Right lobe of liver (tissue), 6 donors: ENCODE measurements around the gene WTIP. TPM values are rescaled to one million over a fixed set of nuclear protein-coding genes. Genes with fewer than 3 reads are reported as not detected.

Experiments used
- ATAC-seq, 4 donors: fragments of 200-7000 bp; cut with Tn5 transposase; one replicate each; pipeline ENCODE4 v1.9.1; 2020; ENCODE audit warnings: mild to moderate bottlenecking in 4 of 4, moderate library complexity in 4 of 4
- DNase-seq, 3 donors: peaks; one replicate each; pipeline ENCODE4 v3.0.0-alpha.2; 2020
- H3K27ac ChIP-seq, 3 donors: fragments of 200-600 bp; one replicate each; pipeline ENCODE4 v1.8.0; 2022
- H3K27me3 ChIP-seq, 2 donors: fragments of 200-600 bp; one replicate each; pipeline ENCODE4 v1.8.0; 2022
- H3K36me3 ChIP-seq, 4 donors: fragments of 200-600 bp; sonication (generic) in 1 of 4; one replicate each; pipeline versions ENCODE4 v1.5.1 to v1.8.0; 2017 to 2022; ENCODE audit warnings: control low read depth in 1 of 4
- H3K4me1 ChIP-seq, 4 donors: fragments of 200-600 bp; sonication (generic) in 1 of 4; one replicate each; pipeline versions ENCODE4 v1.5.1 to v1.8.0; 2017 to 2022; ENCODE audit warnings: control low read depth in 1 of 4
- H3K4me3 ChIP-seq, 3 donors: fragments of 200-600 bp; one replicate each; pipeline ENCODE4 v1.8.0; 2022
- H3K9me3 ChIP-seq, 4 donors: fragments of 200-600 bp; sonication (generic) in 1 of 4; one replicate each; pipeline versions ENCODE4 v1.5.1 to v1.8.0; 2017 to 2022; ENCODE audit warnings: control low read depth in 1 of 4
- CTCF ChIP-seq, 4 donors: fragments of 200-600 bp in 3 of 4; fragments of 450-650 bp in 1 of 4; IDR thresholded peaks; one replicate each; pipeline versions ENCODE4 v1.5.1 to v1.8.0; 2016 to 2022; ENCODE audit warnings: antibody characterized with exemption in 4 of 4, mild to moderate bottlenecking in 2 of 4
- POLR2A ChIP-seq: fragments of 450-650 bp; IDR thresholded peaks from one replicate; pipeline ENCODE4 v1.6.1; 2017; ENCODE audit warnings: antibody characterized with exemption, mild to moderate bottlenecking
- WGBS: methylation state at CpG from one replicate; pipeline ENCODE4 v1.1.6; 2018; ENCODE audit warnings: low coverage, low lambda C conversion rate; ENCODE audit not compliant: insufficient coverage; ENCODE audit errors: missing lambda C conversion rate; 5-methylcytosine and 5-hydroxymethylcytosine counted together
- intact Hi-C, 2 donors: fragments of 100-400 bp; cut with DNase I; formaldehyde crosslinking; loops; one replicate each; pipeline versions ENCODE4 v1.11.2 to v1.14.1; 2022
- total RNA-seq, 6 experiments: library from RNA; depleted of rRNA in 2 of 6; stranded (reverse); fragments of >200 nt in 2 of 6; fragmentation: NEBNext Ultra II Directional in 3 of 6; extraction: Animal tissue kit (Norgen Biotek cat#: 25700) in 3 of 6; gene quantifications; one replicate each; pipeline versions ENCODE4 v1.1.0 to v1.2.4, GENCODE V29; 2016 to 2023
- donor health status: DM: no; HTN: yes; CAD: no.
- donor health status: DM: no; HTN: no; CAD: no.
- donor health status: DM: no; HTN: no; CAD: no.
- donor health status: DM: no; HTN: yes; CAD: no.
- donor health status: DM: no; HTN: yes; CAD: no.

WTIP gene
- total RNA-seq, 6 experiments from 2014 or later = 0.19 to 1.8 (median 1.3) TPM

GRCh38 chr19:34501339-34502320 is 20.1 kb downstream of the WTIP start:
- Histone ChIP-seq H3K4me3 (no peak overlapping the region), H3K36me3 (no peaks in the 10 kb centered on the region), H3K27ac (no peak overlapping the region), H3K4me1 (no peaks in the 10 kb centered on the region), H3K27me3 (no peaks in the 10 kb centered on the region), H3K9me3 (no peaks in the 10 kb centered on the region)
- WGBS = 28% methylated on average over 16 of the region's 40 CpGs
- ATAC-seq (peak; percentile 94 to 99 (median 97)), DNase-seq (peak; percentile 93)
- peak; percentile 99 to 100 (median 99) for TF ChIP-seq CTCF (IDR thresholded peaks at IDR 0.05)
- TF ChIP-seq POLR2A = no peak
- intact Hi-C loops = loop anchor here in 1 of 2 donors (10.0 kb wide), 1 partner anchor 213 kb away; no protein-coding TSS in a partner anchor

GRCh38 chr19:34502582-34503411 is 21.2 kb downstream of the WTIP start:
- 89% methylated on average over 11 of the region's 15 CpGs for WGBS
- Histone ChIP-seq H3K27me3 (no peaks in the 10 kb centered on the region), H3K36me3 (no peaks in the 10 kb centered on the region), H3K4me1 (no peaks in the 10 kb centered on the region), H3K4me3 (no peak overlapping the region), H3K27ac (no peak overlapping the region), H3K9me3 (no peaks in the 10 kb centered on the region)
- DNase-seq (no peak), ATAC-seq (no peak)
- TF ChIP-seq POLR2A (no peak), CTCF (IDR thresholded peaks at IDR 0.05) (no peak)
- intact Hi-C loops = loop anchor here in 1 of 2 donors (10.0 kb wide), 1 partner anchor 212 kb away; no protein-coding TSS in a partner anchor

GRCh38 chr19:34503531-34504272 is 22.1 kb downstream of the WTIP start:
- Histone ChIP-seq H3K4me1 (no peaks in the 10 kb centered on the region), H3K27me3 (no peaks in the 10 kb centered on the region), H3K4me3 (no peak overlapping the region), H3K27ac (no peak overlapping the region), H3K36me3 (no peaks in the 10 kb centered on the region), H3K9me3 (no peaks in the 10 kb centered on the region)
- ATAC-seq (peak in 3 of 4 donors; percentile 10 to 76 (median 38)), DNase-seq (no peak)
- intact Hi-C loops = loop anchor here in 1 of 2 donors (10.0 kb wide), 1 partner anchor 211 kb away; no protein-coding TSS in a partner anchor
- TF ChIP-seq CTCF (IDR thresholded peaks at IDR 0.05) (no peak), POLR2A (no peak)
- 28% methylated on average over 7 of the region's 16 CpGs for whole genome bisulfite sequencing

GRCh38 chr19:34504273-34504808 is 22.8 kb downstream of the WTIP start:
- WGBS = 40% methylated on average over 1 of the region's 6 CpGs
- no peak for TF ChIP-seq POLR2A
- no peak for TF ChIP-seq CTCF (IDR thresholded peaks at IDR 0.05)
- no peaks in the 10 kb centered on the region for H3K4me1 ChIP-seq
- intact Hi-C loops = loop anchor here in 1 of 2 donors (10.0 kb wide), 1 partner anchor 210 kb away; no protein-coding TSS in a partner anchor
- H3K4me3 ChIP-seq = no peak overlapping the region
- H3K36me3 ChIP-seq = no peaks in the 10 kb centered on the region
- H3K9me3 ChIP-seq = no peaks in the 10 kb centered on the region
- ATAC-seq = no peak
- H3K27ac ChIP-seq = no peak overlapping the region
- no peak for DNase-seq
- H3K27me3 ChIP-seq = no peaks in the 10 kb centered on the region
